ENCODE data around the gene AP5S1.

DNA sequence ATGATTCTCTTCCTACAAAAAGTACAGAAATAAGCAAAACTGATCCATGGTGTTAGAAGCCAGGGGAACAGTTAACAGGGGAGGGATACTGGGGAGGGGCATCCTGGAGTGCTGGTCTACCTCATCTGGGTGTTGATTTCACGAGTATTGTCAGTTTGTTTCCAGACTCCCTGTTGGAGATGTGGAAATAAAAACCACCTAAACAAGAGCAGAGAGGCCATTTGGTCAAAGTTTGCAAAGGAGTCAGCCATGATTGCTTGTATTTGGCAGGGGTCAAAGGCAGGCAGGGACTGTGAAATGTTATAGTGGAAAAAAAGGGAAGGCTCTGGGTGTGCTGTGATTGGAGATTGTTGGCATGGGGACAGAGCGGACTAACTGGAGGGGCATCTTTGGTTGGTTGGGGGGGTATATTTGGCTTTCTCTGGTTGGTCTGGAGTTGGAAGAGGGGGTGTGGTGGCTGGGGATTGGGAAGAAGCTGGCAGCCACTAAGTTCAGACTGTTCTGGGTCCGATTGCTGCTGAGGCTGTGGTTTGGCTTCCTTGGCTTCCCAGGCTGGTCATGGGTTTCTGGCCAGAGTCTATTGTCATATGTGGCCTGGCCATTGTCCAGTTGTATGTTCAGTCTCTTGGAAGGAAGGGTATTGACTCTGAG, 54.0 kb downstream of the AP5S1 start:
- TF ChIP-seq, protein P1, sequence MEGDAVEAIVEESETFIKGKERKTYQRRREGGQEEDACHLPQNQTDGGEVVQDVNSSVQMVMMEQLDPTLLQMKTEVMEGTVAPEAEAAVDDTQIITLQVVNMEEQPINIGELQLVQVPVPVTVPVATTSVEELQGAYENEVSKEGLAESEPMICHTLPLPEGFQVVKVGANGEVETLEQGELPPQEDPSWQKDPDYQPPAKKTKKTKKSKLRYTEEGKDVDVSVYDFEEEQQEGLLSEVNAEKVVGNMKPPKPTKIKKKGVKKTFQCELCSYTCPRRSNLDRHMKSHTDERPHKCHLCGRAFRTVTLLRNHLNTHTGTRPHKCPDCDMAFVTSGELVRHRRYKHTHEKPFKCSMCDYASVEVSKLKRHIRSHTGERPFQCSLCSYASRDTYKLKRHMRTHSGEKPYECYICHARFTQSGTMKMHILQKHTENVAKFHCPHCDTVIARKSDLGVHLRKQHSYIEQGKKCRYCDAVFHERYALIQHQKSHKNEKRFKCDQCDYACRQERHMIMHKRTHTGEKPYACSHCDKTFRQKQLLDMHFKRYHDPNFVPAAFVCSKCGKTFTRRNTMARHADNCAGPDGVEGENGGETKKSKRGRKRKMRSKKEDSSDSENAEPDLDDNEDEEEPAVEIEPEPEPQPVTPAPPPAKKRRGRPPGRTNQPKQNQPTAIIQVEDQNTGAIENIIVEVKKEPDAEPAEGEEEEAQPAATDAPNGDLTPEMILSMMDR (optimal IDR thresholded peaks at IDR 0.05 in 1 of 3, IDR thresholded peaks at IDR 0.05 in 1 of 3, conservative IDR thresholded peaks at IDR 0.05 in 1 of 3; ENCODE audit: extremely low read depth in 1 of 3, insufficient read depth in 2 of 3, low read length in 3 of 3), result no peak
- no peak for TF ChIP-seq EZH2 (IDR thresholded peaks at IDR 0.05; ENCODE audit: low read length)
